ENCODE data around the gene MORC2.

The MORC2 gene

GRCh38 chr22:30887861-30888260, 80.7 kb downstream of the MORC2 start:
- DNase-seq (ENCODE audit: low spot score), result no peak

GRCh38 chr22:30887453-30887852, 81.1 kb downstream of the MORC2 start:
- no peak for DNase-seq (ENCODE audit: low spot score)

- DNase-seq (ENCODE audit: low spot score), result no peak
Observed at GRCh38 chr22:30885591-30885990, 83.0 kb downstream of the MORC2 start.

GRCh38 chr22:30885001-30885366, 83.6 kb downstream of the MORC2 start:
- DNase-seq (ENCODE audit: low spot score), result no peak

GRCh38 chr22:30884211-30885000, 84.2 kb downstream of the MORC2 start:
- no peak for DNase-seq (ENCODE audit: low spot score)

GRCh38 chr22:30883586-30884145, 84.9 kb downstream of the MORC2 start:
- DNase-seq (ENCODE audit: low spot score), result no peak

GRCh38 chr22:30882974-30883533, 85.5 kb downstream of the MORC2 start:
- DNase-seq (ENCODE audit: low spot score), result peak; percentile 90

- DNase-seq (ENCODE audit: low spot score), result peak; percentile 62
Observed at GRCh38 chr22:30882184-30882717, 86.3 kb downstream of the MORC2 start.

GRCh38 chr22:30881361-30882183, 87.0 kb downstream of the MORC2 start:
- DNase-seq (ENCODE audit: low spot score), result peak; percentile 95

- no peak for DNase-seq (ENCODE audit: low spot score)
Observed at GRCh38 chr22:30880847-30881246, 87.7 kb downstream of the MORC2 start.

- DNase-seq (ENCODE audit: low spot score), result no peak
Observed at GRCh38 chr22:30880181-30880601, 88.4 kb downstream of the MORC2 start.

GRCh38 chr22:30879415-30879797, 89.2 kb downstream of the MORC2 start:
- no peak for DNase-seq (ENCODE audit: low spot score)

- DNase-seq (ENCODE audit: low spot score), result no peak
Observed at GRCh38 chr22:30878516-30879414, 89.8 kb downstream of the MORC2 start.

- DNase-seq (ENCODE audit: low spot score), result no peak
Observed at GRCh38 chr22:30877662-30878515, 90.7 kb downstream of the MORC2 start.

GRCh38 chr22:30876915-30877553, 91.5 kb downstream of the MORC2 start:
- peak; percentile 78 for DNase-seq (ENCODE audit: low spot score)

- no peak for DNase-seq (ENCODE audit: low spot score)
Observed at GRCh38 chr22:30876221-30876751, 92.3 kb downstream of the MORC2 start.

- DNase-seq (ENCODE audit: low spot score), result no peak
Observed at GRCh38 chr22:30875481-30876215, 92.9 kb downstream of the MORC2 start.

Measured in hematopoietic multipotent progenitor cell treated with erythropoietin and hydrocortisone succinate and interleukin-3 and kit ligand, for 15 days (in vitro differentiated cells).